NCI-H2107 (cell line): ENCODE results near the gene CXCL3.
"Not testable (repeated sequence)": the region's sequence is repeated elsewhere in the genome, so short reads cannot be mapped to it uniquely, and the experiment has no call there.

Source experiments
- DNase-seq: peaks from one replicate; lab custom pipeline; 2025; lab: John Stamatoyannopoulos, UW

Gene CXCL3

GRCh38 chr4:74038425-74039314 lies at the start of gene CXCL3:
CXCL3 (minus strand) TSS chr4:74038689; CDS start chr4:74038611, 78 bp downstream.
- DNase-seq: no peak

GRCh38 chr4:74087481-74087880 lies 49.0 kb upstream of the CXCL3 start:
- DNase-seq: no peak

GRCh38 chr4:74085669-74086068 lies 47.2 kb upstream of the CXCL3 start:
- DNase-seq: no peak

- no peak for DNase-seq
Observed at GRCh38 chr4:74084984-74085383, 46.5 kb upstream of the CXCL3 start.

- DNase-seq: no peak
Observed at GRCh38 chr4:74083546-74083945, 45.1 kb upstream of the CXCL3 start.

GRCh38 chr4:74081035-74081434 lies 42.5 kb upstream of the CXCL3 start:
- DNase-seq: no peak

GRCh38 chr4:74080351-74080750 lies 41.9 kb upstream of the CXCL3 start:
- not testable (repeated sequence) for DNase-seq

GRCh38 chr4:74079024-74079423 lies 40.5 kb upstream of the CXCL3 start:
- not testable (repeated sequence) for DNase-seq

- DNase-seq: no peak
Observed at GRCh38 chr4:74073358-74073757, 34.9 kb upstream of the CXCL3 start.

GRCh38 chr4:74072739-74073138 lies 34.2 kb upstream of the CXCL3 start:
- DNase-seq: no peak

- DNase-seq: no peak
Observed at GRCh38 chr4:74067586-74067985, 29.1 kb upstream of the CXCL3 start.

GRCh38 chr4:74066232-74066631 lies 27.7 kb upstream of the CXCL3 start:
- no peak for DNase-seq

- DNase-seq: no peak
Observed at GRCh38 chr4:74065115-74065642, 26.7 kb upstream of the CXCL3 start.

GRCh38 chr4:74063859-74064258 lies 25.4 kb upstream of the CXCL3 start:
- DNase-seq: no peak

- DNase-seq: no peak
Observed at GRCh38 chr4:74062953-74063352, 24.5 kb upstream of the CXCL3 start.

GRCh38 chr4:74061430-74061829 lies 22.9 kb upstream of the CXCL3 start:
- no peak for DNase-seq

GRCh38 chr4:74059161-74059829 lies 20.8 kb upstream of the CXCL3 start:
- DNase-seq: no peak

GRCh38 chr4:74058048-74058651 lies 19.7 kb upstream of the CXCL3 start:
- no peak for DNase-seq

GRCh38 chr4:74057588-74057987 lies 19.1 kb upstream of the CXCL3 start:
- no peak for DNase-seq

- DNase-seq: no peak
Observed at GRCh38 chr4:74056858-74057562, 18.5 kb upstream of the CXCL3 start.

- no peak for DNase-seq
Observed at GRCh38 chr4:74056114-74056857, 17.8 kb upstream of the CXCL3 start.
